ENCODE measurements around the gene IL17B.
"Not testable (repeated sequence)": the region's sequence is repeated elsewhere in the genome, so short reads cannot be mapped to it uniquely, and the experiment has no call there.

Gene IL17B

DNA sequence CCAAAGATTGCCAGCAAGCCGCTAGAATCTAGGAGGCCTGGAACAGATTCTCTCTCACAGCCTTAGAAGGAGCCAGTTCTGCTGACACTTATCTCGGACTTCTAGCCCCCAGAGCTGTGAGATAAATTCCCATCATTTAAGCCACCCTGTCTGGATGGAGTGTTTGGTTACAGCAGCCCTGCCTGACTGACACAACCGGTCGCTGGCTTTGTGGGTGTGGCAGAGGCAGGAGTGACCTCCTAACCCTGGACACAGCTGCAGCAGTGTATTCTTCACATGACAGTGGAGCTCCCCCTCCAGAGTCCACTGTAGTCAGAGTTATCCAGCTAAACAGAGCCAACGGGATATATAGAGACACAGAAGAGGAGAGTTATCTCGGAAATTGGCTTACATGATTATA, 21.2 kb upstream of the IL17B start:
- DNase-seq (ENCODE audit: low read depth, low spot score), result no peak

DNA sequence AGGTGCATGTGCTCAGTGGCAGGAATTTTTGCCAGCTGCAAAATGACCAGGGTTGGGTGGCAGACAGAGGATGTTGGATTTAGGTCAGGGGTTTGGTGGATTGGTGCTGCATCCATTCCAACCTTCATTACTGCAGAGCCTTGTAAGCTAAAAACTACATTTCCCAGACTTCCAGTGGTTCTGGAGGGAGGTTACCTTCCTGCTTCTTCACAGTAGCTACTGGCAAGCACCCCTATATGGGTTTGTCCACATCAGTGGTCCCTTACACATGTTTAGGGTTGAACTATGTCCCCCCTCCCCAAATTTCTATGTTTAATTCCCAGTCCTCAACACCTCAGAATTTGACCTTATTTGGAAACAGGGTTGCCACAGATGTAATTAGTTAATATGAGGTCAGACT, 20.7 kb upstream of the IL17B start:
- no peak for DNase-seq (ENCODE audit: low read depth, low spot score)

DNA sequence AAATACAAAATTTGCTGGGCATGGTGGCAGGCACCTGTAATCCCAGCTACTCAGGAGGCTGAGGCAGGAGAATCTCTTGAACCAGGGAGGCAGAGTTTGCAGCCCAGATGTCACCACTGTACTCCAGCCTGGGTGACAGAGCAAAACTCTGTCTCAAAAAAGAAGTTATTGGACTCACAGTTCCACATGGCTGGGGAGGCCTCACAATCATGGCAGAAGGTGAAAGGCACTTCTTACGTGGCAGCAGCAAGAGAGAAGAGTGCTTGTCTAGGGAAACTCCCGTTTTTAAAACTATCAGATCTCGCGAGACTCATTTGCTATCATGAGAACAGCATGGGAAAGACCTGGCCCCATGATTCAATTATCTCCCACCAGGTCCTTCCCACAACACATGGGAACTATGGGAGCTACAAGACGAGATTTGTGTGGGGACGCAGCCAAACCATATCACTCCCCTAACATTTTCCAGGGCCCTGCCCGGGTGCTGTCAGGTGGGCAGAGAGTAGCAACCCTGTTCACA, 19.7 kb upstream of the IL17B start:
- DNase-seq (ENCODE audit: low read depth, low spot score), result not testable (repeated sequence)

DNA sequence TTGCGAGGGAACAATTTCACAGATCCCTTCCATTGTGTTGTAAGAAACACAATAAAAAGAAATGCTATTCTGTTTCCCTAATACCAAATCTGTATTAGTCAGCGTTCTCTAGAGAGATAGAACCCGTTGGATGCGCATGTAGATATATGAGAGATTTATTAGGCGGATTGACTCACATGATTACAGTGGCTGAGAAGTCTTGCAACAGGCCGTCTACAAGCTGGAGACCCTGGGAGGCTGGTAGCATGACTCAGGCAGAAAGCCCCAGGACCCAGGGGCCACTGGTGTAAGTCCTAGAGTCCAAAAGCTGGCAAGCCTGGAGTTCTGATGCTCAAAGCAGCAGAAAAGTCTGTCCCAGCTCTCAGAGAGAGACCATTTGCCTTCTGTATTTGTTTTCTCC, 18.4 kb upstream of the IL17B start:
- no peak for DNase-seq (ENCODE audit: low read depth, low spot score)

DNA sequence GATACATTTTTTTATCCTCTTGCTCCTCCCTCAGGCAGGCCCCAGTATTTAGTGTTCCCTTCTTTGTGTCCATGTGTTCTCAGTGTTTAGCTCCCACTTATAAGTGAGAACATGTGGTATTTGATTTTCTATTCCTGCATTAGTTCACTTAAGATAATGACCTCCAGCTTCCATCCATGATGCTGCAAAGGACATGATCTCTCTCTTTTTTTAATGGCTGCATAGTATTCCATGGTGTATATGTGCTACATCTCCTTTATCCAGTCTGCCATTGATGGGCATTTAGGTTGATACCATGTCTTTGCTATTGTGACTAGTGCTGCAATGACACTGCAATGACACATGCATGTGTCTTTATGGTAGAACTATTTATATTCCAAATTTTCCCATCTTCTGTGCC, 15.9 kb upstream of the IL17B start:
- not testable (repeated sequence) for DNase-seq (ENCODE audit: low read depth, low spot score)

DNA sequence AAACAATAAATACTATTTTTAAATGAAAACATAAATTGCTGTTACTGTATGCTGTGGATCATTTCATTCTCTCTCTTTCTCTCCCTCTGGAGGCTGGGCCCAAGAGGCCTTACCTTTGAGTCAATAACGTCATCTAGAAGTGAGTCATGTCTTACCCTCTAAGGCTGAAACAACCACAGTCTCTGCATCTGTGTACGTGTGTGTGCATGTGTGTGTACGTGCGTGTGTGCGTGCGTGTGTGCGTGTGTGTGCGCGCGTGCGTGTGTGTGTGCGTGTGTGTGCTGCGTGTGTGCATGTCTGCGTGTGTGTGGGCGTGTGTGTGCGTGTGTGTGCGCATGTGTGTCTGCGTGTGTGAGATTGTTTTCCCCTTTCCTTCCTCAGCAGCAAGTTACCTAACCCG, 13.6 kb upstream of the IL17B start:
- no peak for DNase-seq (ENCODE audit: low read depth, low spot score)

DNA sequence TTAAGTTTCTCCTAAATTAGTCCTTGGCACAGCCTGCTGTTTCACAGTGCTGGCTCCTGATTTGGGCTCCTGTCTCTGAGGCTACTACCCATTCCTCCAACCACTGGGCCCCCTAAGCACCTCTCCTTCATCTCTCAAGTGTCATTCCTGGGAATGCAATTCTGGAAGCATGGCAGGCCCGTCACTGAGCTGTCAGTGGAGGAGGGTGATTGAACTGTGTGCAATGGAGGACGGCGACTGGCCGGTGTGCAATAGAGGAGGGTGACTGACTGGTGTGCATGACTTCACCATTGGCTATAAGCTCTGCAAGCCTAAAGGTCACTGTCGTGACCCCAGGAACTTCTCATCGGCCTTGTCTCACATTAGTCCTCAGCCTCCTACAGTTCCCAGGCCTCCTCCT, 12.4 kb upstream of the IL17B start:
- no peak for DNase-seq (ENCODE audit: low read depth, low spot score)

DNA sequence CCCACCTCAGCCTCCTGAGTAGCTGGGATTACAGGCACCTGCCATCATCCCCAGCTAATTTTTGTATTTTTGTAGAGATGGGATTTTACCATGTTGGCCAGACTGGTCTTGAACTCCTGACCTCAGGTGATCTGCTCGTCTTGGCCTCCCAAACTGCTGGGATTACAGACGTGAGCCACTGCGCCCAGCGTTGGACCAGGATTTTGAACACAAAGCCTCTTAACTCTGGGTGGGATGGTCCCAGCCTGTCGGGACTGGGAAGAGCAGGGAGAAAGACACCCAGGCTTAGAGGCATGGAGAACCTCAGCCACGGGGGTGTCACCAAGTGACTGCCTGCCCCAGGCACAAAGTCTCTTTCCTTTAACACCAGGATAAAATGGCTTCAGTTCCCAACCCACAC, 12.0 kb upstream of the IL17B start:
- not testable (repeated sequence) for DNase-seq (ENCODE audit: low read depth, low spot score)

DNA sequence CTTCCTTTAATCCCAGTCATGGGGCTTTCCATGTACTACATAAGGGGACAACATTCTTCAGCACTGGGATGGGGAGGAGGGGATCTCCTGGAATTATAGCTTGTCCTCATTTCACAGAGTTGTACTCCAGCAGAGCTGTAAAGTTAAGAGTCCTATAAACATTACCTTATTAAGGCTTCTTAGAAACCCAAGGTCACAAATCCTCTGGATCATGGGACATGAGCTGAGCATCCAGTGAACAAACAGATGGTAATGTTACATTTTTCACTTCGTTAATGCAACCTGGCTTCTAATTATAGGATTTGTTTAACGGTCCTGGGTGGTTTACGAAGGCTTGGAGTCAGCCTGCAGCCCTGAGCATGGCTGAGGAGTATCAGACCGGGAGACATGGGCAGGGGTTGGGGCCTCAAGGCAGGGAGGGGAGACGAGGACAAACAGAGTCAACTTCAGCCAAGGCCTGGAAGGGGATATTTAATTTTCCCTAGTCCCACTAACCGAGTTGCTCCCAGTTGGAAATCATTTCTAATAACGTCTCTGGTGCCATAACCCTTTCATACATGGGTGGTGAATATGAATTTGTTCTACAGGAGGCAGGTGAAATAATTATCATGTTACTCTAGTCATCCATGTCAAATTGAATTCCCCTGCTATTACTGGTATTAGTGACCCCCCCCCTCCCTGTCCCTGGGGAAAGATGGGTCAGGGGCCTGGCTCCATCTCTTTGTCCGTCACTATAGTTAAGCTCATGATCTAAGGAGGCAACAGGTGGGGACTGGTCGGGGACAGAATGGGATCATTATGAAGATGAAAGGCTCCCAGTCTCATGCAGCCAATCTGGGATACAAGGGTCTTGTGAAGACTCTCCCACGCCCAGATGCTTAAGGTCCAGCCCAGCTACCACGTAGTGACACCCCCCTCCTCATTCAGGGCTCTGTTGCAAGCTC, 10.7 kb upstream of the IL17B start:
- no peak for DNase-seq (ENCODE audit: low read depth, low spot score)

DNA sequence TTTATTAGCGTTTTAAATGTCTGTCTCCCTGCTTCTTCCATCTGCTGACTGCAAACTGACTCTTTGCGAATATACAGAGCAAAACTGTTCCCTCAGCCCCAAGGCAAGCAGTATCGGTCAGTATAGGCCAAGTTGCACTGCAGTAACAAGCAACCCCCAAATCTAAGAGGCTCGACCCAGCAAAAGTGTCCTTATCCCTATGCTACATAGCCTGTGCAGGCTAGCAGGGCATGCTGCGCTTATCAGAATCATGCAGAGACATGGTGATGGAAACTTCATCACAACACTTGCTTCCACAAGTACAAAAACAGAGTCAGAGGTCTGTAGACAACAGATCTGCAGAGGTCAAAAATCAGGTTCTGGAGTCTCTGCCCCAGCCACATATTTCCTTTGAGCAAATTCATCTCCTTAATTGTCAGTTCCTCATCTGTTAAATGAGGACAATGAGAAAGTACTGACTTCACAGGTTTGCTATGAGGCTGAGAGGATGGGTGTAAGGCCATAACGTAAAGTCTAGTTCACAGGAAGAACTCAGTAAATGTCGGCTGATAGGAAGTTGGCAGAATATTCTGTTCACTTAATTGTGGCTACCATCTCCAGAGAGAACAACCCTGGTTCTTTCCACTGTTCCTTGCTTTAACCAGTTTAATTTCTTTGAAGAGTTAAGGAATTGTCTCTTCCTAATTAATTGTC, 9.6 kb upstream of the IL17B start:
- no peak for DNase-seq (ENCODE audit: low read depth, low spot score)

DNA sequence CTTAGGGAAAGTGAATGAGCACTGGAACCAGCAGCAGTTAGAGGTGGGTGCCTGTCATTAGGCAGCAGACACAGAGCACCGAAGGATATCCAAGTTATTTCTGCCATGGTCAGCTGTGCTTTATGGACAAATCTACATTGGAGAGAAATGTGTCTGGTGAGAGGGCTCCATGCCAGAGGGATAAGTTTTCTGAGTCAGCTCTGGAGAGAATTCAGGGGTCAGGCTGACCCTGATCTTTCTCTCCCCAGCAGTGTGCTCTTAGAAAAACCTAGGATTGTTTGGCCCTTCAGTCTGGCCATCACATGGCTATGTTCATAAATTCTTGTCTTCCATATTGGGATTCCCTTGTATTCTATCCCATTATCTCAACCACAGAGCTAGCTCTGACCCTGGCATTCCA, 8.9 kb upstream of the IL17B start:
- no peak for DNase-seq (ENCODE audit: low read depth, low spot score)

DNA sequence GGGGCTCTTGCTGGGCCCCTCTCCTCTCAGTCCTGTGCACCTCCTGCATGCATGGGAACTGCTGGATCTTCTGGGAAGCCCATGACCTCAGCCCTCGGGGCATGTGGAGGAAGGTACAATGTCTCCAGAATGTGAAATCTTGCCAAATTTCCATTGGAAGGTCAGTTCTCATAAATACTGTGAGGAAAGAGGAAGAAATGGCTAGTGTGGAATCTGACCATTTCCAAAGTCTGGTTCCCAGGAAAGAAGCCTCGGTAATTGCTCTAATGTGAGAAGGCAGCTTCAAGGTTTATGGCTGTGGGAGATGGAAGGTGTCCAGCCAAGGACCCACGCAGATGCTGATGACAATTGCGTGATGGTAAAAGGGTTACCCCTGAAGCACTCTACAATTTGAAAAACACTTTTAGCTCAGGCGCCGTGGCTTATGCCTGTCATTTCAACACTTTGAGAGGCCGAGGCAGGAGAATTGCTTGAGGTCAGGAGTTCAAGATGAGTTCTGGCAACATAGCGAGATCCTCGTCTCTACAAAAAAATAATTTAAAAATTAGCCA, 8.1 kb upstream of the IL17B start:
- no peak for DNase-seq (ENCODE audit: low read depth, low spot score)

DNA sequence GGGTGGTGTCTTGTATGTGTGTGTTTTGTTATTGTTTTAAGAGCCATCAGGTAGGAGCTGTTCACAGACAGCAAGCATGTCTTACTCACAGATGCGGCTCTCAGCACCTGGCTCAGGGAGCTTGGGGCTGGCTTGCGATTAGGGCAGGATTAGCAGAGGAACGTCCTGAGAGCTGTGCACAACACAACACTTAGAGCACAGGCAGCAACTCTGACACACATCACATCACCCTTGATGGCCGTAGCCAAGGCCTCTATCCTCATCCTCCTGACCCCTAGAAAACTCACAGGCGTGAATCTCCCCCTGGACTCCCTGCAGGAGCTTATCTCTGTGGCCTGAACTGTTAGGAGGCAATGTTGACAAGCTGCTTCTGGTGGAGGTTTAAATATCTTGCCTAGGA, 7.1 kb upstream of the IL17B start:
- DNase-seq (ENCODE audit: low read depth, low spot score), result no peak

DNA sequence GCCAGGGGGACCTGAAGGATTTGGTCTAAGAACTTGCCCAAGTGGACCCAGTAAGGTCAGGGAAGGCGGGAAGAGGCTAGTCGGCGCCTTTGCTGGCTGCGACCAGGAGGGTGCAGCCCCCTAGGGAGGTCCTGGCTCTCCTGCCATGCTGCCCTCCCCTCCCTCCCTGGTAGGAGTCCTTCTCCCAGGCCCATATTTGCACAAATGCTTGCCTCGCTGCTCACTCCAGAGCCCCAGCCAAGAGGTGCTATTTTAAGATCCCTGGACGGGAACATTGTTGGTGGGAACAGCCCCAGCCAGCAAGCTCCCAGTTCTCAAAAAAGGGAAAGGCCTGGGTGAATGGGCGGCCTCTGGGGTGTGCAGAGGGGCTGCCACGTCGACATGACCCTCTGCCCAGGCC, 4.3 kb upstream of the IL17B start:
- DNase-seq (ENCODE audit: low read depth, low spot score), result no peak

DNA sequence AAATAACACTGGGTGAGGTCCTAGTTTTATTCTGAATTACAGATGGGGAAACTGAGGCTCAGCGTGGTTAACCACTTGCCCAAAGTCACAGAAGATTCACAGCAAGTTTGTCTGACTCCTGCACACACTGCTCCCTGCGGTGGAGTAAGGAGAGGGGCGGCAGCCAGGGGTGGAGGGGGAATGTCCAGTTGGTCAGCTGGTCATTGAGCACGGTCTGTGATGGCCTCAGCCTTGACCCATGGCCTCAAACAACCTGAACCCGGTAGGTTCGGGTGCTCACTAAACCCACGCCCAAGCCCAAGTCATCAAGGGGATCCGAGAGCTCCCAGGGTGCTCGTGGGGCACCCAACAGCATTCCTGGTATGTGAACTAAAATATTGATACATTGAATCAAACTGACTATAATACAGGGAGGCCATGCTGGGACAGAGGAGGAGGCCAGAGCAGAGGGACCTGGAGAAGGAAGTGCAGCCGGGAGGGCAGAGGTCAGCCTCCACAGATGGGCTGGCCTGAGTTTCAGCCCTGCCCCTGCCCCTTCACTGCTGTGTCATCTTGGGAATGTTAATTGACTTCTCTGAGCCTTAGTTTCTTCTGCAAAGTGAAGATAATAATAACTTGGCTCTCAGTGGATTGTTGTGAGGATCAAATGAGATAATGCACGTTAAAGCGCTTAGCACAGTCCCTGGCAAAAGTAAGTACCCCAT, 3.6 kb upstream of the IL17B start:
- DNase-seq (ENCODE audit: low read depth, low spot score), result no peak

DNA sequence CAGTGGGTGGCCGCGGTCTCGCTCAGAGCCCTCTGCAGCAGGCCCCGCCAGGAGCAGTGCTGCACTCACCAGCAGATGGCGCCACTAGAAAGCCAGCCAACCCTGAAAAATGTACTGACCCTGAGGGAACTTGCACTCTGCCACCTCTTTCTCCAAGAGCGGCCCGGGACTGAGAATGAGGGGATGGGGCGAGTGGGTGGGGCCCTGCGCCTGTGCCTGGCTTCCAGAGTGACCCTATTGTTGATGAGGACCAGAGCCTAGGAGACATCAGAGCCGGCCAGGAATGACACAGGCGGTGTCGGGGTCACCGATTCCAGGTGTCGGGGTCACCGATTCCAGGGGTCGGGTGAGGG, 2.9 kb upstream of the IL17B start:
- no peak for DNase-seq (ENCODE audit: low read depth, low spot score)

DNA sequence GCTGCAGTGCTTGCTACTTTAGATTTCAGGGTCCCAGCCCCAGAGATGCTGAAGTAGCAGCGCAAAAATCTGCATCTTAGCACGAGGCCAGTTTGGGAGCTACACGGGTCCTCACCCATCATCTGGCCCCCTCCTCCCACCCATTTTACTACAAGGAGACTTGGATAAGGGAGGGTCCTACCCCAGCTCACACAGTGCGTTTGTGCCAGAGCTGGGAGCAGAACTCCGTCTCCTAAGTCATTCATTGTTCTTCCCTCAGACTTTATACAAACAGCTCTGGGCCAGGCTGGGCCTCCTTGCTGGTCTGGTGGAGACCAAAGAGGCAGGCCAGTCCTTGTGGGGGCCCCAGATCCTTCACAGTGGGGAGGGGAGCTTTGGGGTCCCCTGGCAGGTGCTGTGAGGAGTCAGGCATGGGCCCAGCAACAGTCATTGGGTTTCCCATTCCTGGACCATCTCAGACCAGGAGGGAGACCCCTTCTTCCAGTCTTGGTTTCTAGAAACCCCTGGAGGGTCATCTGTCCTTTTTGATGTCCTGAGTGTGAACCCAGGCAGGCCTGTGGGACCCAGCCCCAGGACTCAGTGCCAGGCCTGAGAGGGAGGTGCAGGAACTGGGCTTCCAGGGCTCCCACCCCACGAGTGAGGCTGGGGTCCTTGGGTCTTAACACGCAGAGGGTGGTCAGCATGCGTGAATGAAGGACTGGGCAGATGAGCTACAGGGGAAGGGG, 2.3 kb upstream of the IL17B start:
- no peak for DNase-seq (ENCODE audit: low read depth, low spot score)

DNA sequence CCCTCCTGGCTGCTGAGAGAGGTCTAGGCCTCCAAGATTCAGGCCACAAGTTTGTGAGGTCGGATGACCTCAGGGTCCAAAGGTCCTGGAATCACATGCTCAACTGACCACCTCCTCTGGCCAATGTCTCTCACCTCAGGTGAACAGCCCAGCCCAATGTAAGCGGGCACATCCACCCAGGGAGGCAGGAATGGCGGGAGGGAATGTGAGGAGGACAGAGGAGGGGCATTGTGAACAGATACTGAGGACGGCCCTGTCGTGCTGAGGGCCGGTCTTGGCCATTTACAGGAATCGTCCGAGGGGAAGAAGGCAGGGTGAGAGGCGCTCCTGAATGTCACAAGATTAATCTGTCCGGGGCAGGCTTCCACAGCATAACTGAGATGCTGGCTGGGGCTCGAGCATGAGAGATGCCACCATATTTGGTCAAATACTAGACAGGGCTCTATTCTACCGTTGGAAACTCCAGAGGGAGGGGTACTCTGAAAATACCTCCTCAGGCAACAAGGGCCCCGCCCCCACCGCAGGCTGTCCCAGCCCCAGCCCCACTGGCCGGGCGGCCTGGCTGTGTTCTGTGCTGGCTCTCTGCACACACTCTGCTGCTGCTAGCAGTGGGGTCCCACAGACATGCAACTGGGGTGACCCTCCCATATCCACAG, 1.5 kb upstream of the IL17B start:
- DNase-seq (ENCODE audit: low read depth, low spot score), result no peak

DNA sequence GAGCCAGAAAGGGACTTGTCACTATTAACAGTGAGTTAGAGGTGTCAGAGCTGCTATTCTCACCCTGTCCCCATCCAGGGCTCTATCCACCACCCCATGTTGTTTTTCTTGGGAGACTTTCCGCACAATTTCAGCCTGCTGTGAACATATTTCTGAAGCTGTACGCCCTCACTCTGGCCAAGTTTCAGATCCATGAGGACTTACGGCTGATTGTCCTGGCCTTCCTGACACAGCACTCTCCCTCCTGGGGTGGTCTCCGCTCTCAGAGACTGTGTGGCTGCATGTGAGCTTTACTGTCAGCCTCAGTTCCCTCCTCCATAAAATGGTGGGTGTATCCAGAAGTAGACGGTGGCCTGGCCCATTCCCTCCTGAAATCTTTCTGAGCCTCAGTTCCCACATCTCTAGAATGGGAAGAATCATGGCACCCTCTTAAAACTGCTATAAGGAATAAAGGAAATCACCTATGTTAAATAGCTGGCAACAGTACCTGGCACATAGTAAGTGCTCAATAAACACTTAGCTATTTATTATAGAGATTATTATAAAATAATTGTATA, 804 bp upstream of the IL17B start:
- no peak for DNase-seq (ENCODE audit: low read depth, low spot score)

DNA sequence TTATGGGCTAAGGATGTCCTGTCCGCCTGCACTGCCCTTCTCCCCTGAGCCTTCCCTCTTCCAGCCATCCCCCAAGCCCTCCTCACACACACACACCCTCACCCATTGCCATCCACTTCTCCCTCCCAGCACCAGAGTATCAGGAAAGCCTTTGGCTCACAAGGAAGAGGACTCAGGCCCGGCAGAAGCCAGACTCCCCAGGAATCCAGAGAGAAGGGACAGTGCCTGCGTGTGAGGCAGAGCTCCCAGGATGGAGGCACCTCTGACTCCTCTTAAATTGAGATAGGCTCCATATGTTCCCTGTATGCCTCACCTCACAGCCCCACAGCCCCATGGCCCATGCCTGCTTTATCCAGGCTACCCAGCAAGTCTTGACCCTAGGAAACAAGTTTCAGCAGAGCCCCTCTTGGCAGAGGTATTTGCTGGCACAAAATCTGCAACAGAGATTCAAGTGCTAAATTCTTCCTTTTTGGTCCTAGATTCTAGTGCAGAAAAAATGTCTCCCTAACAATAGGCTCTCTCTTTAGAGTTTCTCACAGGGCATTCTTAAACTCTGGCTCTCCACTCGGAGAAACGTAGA, 761 bp downstream of the IL17B start:
- DNase-seq (ENCODE audit: low read depth, low spot score), result no peak
